Measurements from ENCODE around the gene CHI3L2. TPM values are rescaled to one million over a fixed set of nuclear protein-coding genes. Genes with fewer than 3 reads are reported as not detected.

CHI3L2 gene
- total and polyA plus RNA-seq, 11 donors, result 1.0 to 23.0 (median 2.1) TPM; not detected in 1

DNA sequence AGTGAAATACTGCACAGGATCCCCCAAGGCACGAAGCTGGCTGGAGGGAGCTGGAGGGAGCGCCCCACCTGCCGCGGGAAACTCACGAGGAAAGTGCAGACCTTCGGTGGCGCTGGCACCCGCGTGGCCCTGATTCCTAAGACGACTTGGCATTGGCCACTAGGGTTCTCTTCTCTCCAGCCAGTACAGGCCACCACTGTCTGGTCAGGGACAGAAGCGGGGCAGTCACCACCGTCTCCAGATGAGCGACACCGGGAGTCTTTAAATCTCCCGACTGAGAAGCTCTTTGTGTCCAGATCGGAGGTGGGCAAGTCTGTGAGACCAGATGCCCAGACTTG, 43.9 kb downstream of the CHI3L2 start:
- TF ChIP-seq, protein P1, sequence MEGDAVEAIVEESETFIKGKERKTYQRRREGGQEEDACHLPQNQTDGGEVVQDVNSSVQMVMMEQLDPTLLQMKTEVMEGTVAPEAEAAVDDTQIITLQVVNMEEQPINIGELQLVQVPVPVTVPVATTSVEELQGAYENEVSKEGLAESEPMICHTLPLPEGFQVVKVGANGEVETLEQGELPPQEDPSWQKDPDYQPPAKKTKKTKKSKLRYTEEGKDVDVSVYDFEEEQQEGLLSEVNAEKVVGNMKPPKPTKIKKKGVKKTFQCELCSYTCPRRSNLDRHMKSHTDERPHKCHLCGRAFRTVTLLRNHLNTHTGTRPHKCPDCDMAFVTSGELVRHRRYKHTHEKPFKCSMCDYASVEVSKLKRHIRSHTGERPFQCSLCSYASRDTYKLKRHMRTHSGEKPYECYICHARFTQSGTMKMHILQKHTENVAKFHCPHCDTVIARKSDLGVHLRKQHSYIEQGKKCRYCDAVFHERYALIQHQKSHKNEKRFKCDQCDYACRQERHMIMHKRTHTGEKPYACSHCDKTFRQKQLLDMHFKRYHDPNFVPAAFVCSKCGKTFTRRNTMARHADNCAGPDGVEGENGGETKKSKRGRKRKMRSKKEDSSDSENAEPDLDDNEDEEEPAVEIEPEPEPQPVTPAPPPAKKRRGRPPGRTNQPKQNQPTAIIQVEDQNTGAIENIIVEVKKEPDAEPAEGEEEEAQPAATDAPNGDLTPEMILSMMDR (IDR thresholded peaks at IDR 0.05), result no peak
- TF ChIP-seq POLR2A (IDR thresholded peaks at IDR 0.05), result no peak
- Histone ChIP-seq H3K4me1 (peaks cover 0 to 16% (median 2%) of the 10 kb centered on the region in 12 donors), H3K9me3 (peaks cover 0 to 4% (median 0%) of the 10 kb centered on the region in 12 donors), H3K36me3 (no peaks in the 10 kb centered on the region), H3K4me3 (no peak overlapping the region), H3K27me3 (peaks cover 0 to 46% (median 29%) of the 10 kb centered on the region in 9 donors), H3K27ac (no peak overlapping the region)
- ATAC-seq, result no peak
- no peak for DNase-seq
- WGBS, 4 donors, result 15 to 16% (median 16%) methylated on average over 16 of the region's 16 CpGs
- intact Hi-C loops (cut with DNase I), result no loop called here

DNA sequence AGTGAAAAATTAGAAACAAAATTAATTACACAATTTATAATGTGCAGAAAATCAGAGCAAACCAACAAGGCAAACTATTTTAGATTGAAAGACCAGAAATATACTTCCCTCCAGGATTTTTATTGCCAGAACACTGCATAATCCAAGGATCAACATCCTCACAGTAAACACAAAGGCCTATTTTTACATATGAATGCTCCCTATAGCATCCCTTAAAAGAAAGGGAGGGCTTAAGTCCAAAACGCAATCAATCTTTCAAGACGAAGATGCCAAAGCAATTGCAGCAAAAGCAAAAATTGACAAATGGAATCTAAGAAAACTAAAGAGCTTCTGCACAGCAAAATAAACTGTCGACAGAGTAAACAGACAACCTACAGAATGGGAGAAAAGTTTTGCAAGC, 44.6 kb downstream of the CHI3L2 start:
- Histone ChIP-seq H3K4me1 (peaks cover 0 to 16% (median 2%) of the 10 kb centered on the region in 12 donors), H3K27ac (no peak overlapping the region), H3K27me3 (peaks cover 0 to 46% (median 29%) of the 10 kb centered on the region in 9 donors), H3K36me3 (no peaks in the 10 kb centered on the region), H3K9me3 (peaks cover 0 to 9% (median 0%) of the 10 kb centered on the region in 12 donors), H3K4me3 (no peak overlapping the region)
- 66 to 82% (median 74%) methylated on average over 3 of the region's 3 CpGs for WGBS, 4 donors
- ATAC-seq, result no peak
- no peak for DNase-seq
- intact Hi-C loops (cut with DNase I), result no loop called here
- TF ChIP-seq, protein P1 (IDR thresholded peaks at IDR 0.05), result no peak
- TF ChIP-seq POLR2A (IDR thresholded peaks at IDR 0.05), result no peak

DNA sequence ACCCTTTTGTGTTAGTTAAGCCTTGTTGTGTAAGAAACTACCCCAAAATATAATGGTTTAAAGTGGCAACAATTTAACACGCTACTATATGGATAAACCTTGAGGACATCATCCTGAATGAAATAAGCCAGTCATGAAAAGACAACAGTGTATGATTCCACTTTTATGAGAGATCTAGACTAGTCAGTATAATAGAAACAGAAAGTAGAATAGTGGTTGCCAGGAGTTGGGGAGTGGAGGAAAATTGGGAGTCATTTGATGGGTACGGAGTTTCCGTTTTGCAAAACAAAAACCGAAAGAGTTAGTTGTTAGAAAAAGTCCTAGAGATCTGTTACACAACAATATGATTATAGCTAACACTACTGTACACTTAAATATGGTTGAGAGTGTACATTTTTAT, 47.1 kb downstream of the CHI3L2 start:
- WGBS, 4 donors, result 67 to 86% (median 74%) methylated on average over 4 of the region's 4 CpGs
- intact Hi-C loops (cut with DNase I), result no loop called here
- DNase-seq (no peak), ATAC-seq (peak in 2 of 4 donors; percentile 48 to 53)
- no peak for TF ChIP-seq POLR2A (IDR thresholded peaks at IDR 0.05)
- Histone ChIP-seq H3K9me3 (peaks cover 0 to 9% (median 0%) of the 10 kb centered on the region in 12 donors), H3K27ac (peak overlapping the region in 7 of 12 donors; percentile 4 to 59 (median 9)), H3K4me1 (peaks cover 0 to 16% (median 2%) of the 10 kb centered on the region in 12 donors), H3K4me3 (peak overlapping the region in 4 of 12 donors; percentile 2 to 28 (median 13)), H3K27me3 (peaks cover 0 to 34% (median 22%) of the 10 kb centered on the region in 9 donors), H3K36me3 (no peaks in the 10 kb centered on the region)

DNA sequence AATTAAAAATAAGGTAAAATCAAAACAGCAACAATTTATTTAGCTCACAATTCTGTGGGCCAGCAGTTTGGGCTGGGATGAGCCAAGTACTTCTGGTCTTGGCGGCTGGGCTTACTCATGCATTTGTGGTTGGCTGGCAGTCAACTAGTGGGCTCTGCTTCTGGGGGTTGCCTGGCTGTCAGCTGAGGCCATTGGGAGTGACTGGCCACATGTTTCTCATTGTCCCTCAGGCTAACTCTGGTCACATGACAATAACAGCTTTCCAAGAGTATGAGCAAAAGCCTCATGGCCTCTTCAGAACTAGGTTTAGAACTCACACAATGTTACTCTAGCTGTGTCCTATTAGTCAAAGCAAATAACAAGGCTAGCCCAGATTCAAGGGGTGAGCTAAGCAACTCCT, 47.6 kb downstream of the CHI3L2 start:
- peak; percentile 52 to 81 (median 65) for DNase-seq
- WGBS, 4 donors, result 24 to 57% (median 35%) methylated on average over 1 of the region's 1 CpG
- H3K27me3 ChIP-seq, result peaks cover 0 to 30% (median 18%) of the 10 kb centered on the region in 9 donors
- intact Hi-C loops (cut with DNase I), result no loop called here
- peak; percentile 90 to 96 (median 96) for ATAC-seq
- peak overlapping the region in 4 of 12 donors; percentile 2 to 28 (median 13) for H3K4me3 ChIP-seq
- peaks cover 0 to 9% (median 0%) of the 10 kb centered on the region in 12 donors for H3K9me3 ChIP-seq
- TF ChIP-seq POLR2A (IDR thresholded peaks at IDR 0.05), result no peak
- TF ChIP-seq, protein P1 (IDR thresholded peaks at IDR 0.05), result no peak
- peaks cover 0 to 16% (median 2%) of the 10 kb centered on the region in 12 donors for H3K4me1 ChIP-seq
- peak overlapping the region in 6 of 12 donors; percentile 6 to 59 (median 30) for H3K27ac ChIP-seq
- H3K36me3 ChIP-seq, result no peaks in the 10 kb centered on the region

Data from heart left ventricle (tissue), 16 donors.